GM23338 (cell line): ENCODE data around the gene LPP. TPM values are rescaled to one million over a fixed set of nuclear protein-coding genes. Genes with fewer than 3 reads are reported as not detected.

Source experiments
- ATAC-seq: fragments of 200-7000 bp; cut with Tn5 transposase; 3 replicates; pipeline ENCODE4 v1.9.1; 2020
- DNase-seq: peaks from one replicate; pipeline ENCODE4 v3.0.0-alpha.2; 2015; ENCODE audit warnings: low spot score
- H2AFZ ChIP-seq: fragments of 200-600 bp; sonication (generic); 2 replicates; pipeline ENCODE4 v1.8.0; 2016; ENCODE audit warnings: antibody characterized with exemption, mild to moderate bottlenecking, moderate library complexity
- H3F3A ChIP-seq: fragments of 200-600 bp; sonication (generic); replicated peaks from 2 replicates; pipeline ENCODE4 v1.8.0; 2017; ENCODE audit warnings: antibody characterized with exemption, mixed run types, low read depth
- H3K27ac ChIP-seq: fragments of 200-600 bp; sonication (generic); 2 replicates; pipeline ENCODE4 v1.6.1; 2016; ENCODE audit warnings: low read depth
- H3K27me3 ChIP-seq: fragments of 200-600 bp; sonication (generic); 2 replicates; pipeline ENCODE4 v1.8.0; 2016; ENCODE audit warnings: mild to moderate bottlenecking, mixed run types, moderate library complexity; ENCODE audit not compliant: insufficient read depth
- H3K36me3 ChIP-seq: fragments of 200-600 bp; sonication (generic); 2 replicates; pipeline ENCODE4 v1.8.0; 2016; ENCODE audit warnings: mild to moderate bottlenecking; ENCODE audit not compliant: insufficient read depth
- H3K4me1 ChIP-seq: fragments of 200-600 bp; sonication (generic); 2 replicates; pipeline ENCODE4 v1.8.0; 2016; ENCODE audit warnings: mild to moderate bottlenecking, moderate library complexity; ENCODE audit not compliant: insufficient read depth
- H3K4me2 ChIP-seq: fragments of 200-600 bp; sonication (generic); 2 replicates; pipeline ENCODE4 v1.7.1; 2017; ENCODE audit warnings: mixed run types
- H3K4me3 ChIP-seq: fragments of 200-600 bp; sonication (generic); 2 replicates; pipeline ENCODE4 v1.6.1; 2016; ENCODE audit warnings: mixed run types
- H3K79me2 ChIP-seq: fragments of 200-600 bp; sonication (generic); replicated peaks from 2 replicates; pipeline ENCODE4 v1.8.0; 2017; ENCODE audit warnings: mild to moderate bottlenecking; ENCODE audit not compliant: insufficient read depth
- H3K9me2 ChIP-seq: fragments of 200-600 bp; sonication (generic); 2 replicates; pipeline ENCODE4 v1.8.0; 2017; ENCODE audit not compliant: insufficient read depth
- H4K20me1 ChIP-seq: fragments of 200-600 bp; sonication (generic); replicated peaks from 2 replicates; pipeline ENCODE4 v1.8.0; 2017; ENCODE audit warnings: mild to moderate bottlenecking; ENCODE audit not compliant: insufficient read depth
- H3K27ac Mint-ChIP-seq: 2 replicates; pipeline ENCODE4 v1.8.0; 2020; ENCODE audit warnings: inconsistent platforms, mild to moderate bottlenecking, moderate library complexity, mixed read lengths
- H3K27me3 Mint-ChIP-seq: 3 replicates; pipeline ENCODE4 v1.8.0; 2022; ENCODE audit warnings: low read depth, mild to moderate bottlenecking, moderate library complexity, mixed read lengths, inconsistent platforms; ENCODE audit not compliant: insufficient read depth, poor library complexity
- H3K36me3 Mint-ChIP-seq: 3 replicates; pipeline ENCODE4 v1.8.0; 2021; ENCODE audit warnings: low read depth, mild to moderate bottlenecking, inconsistent platforms, moderate library complexity, mixed read lengths
- H3K4me1 Mint-ChIP-seq: 3 replicates; pipeline ENCODE4 v1.8.0; 2020; ENCODE audit warnings: mild to moderate bottlenecking, inconsistent platforms, mixed read lengths
- H3K4me3 Mint-ChIP-seq: 3 replicates; pipeline ENCODE4 v1.8.0; 2021; ENCODE audit warnings: moderate library complexity, mild to moderate bottlenecking, inconsistent platforms, mixed read lengths
- H3K9me3 Mint-ChIP-seq: 3 replicates; pipeline ENCODE4 v1.8.0; 2020; ENCODE audit warnings: moderate library complexity, mild to moderate bottlenecking, inconsistent platforms, mixed read lengths
- CREB1 ChIP-seq: fragments of 250-450 bp; sonication (Bioruptor Pico); IDR thresholded peaks from 2 replicates; pipeline ENCODE4 v1.5.0; 2020; ENCODE audit warnings: low read depth, mild to moderate bottlenecking, moderate library complexity
- EZH2phosphoT487 ChIP-seq: fragments of 200-600 bp; sonication (generic); IDR thresholded peaks from one replicate; pipeline ENCODE4 v1.8.1; 2018; ENCODE audit warnings: antibody characterized with exemption; ENCODE audit not compliant: unreplicated experiment
- JUNB ChIP-seq: IDR thresholded peaks from one replicate; pipeline ENCODE4 v1.6.1; 2016; ENCODE audit warnings: antibody characterized with exemption; ENCODE audit not compliant: unreplicated experiment
- NANOG ChIP-seq: IDR thresholded peaks from 2 replicates; pipeline ENCODE4 v1.6.1; 2016; ENCODE audit warnings: antibody characterized with exemption, borderline replicate concordance
- POLR2AphosphoS5 ChIP-seq: IDR thresholded peaks from 2 replicates; pipeline ENCODE4 v1.6.1; 2016; ENCODE audit warnings: antibody characterized with exemption, low read depth
- STAT1 ChIP-seq: IDR thresholded peaks from one replicate; pipeline ENCODE4 v1.6.1; 2016; ENCODE audit warnings: antibody characterized with exemption; ENCODE audit not compliant: unreplicated experiment
- ZNF331 ChIP-seq: fragments of 250-450 bp; sonication (Bioruptor Pico); IDR thresholded peaks from 2 replicates; pipeline ENCODE4 v1.5.0; 2020; ENCODE audit warnings: low read depth, mild to moderate bottlenecking, moderate library complexity
- polyA plus RNA-seq: library from polyadenylated mRNA; unstranded; fragments of >200 nt; fragmentation: Nextera tagmentation; extraction: Ambion mirVana; gene quantifications from 2 replicates; pipeline ENCODE4 v1.2.1, GENCODE V29; 2016
- total RNA-seq: library from RNA; depleted of rRNA; stranded (reverse); fragments of >200 nt; shearing (Covaris generic); gene quantifications from 2 replicates; pipeline ENCODE4 v1.2.3, GENCODE V29; 2014
- TF ChIP-seq, protein P1 (sequence below), 2 experiments: fragments of 200-600 bp in 1 of 2; sonication (generic) in 1 of 2; conservative IDR thresholded peaks; 2 replicates each; pipeline versions ENCODE4 v1.5.1 to v1.6.1; 2016 to 2017; ENCODE audit warnings: antibody characterized with exemption in 2 of 2, low read depth in 2 of 2, mild to moderate bottlenecking in 2 of 2, moderate library complexity in 1 of 2
- TF ChIP-seq, protein P2 (sequence below): IDR thresholded peaks from 2 replicates; pipeline ENCODE4 v1.6.1; 2016; ENCODE audit warnings: antibody characterized with exemption
- TF ChIP-seq, protein P3 (sequence below): IDR thresholded peaks from one replicate; pipeline ENCODE4 v1.6.1; 2018; ENCODE audit warnings: antibody characterized with exemption; ENCODE audit not compliant: unreplicated experiment
- TF ChIP-seq, protein P4 (sequence below): fragments of 250-450 bp; sonication (Bioruptor Pico); IDR thresholded peaks from 2 replicates; pipeline ENCODE4 v1.5.0; 2020; ENCODE audit warnings: mild to moderate bottlenecking, moderate library complexity

LPP gene
- total and polyA plus RNA-seq, 2 experiments from 2014 or later = 23.0 to 35.2 TPM

DNA sequence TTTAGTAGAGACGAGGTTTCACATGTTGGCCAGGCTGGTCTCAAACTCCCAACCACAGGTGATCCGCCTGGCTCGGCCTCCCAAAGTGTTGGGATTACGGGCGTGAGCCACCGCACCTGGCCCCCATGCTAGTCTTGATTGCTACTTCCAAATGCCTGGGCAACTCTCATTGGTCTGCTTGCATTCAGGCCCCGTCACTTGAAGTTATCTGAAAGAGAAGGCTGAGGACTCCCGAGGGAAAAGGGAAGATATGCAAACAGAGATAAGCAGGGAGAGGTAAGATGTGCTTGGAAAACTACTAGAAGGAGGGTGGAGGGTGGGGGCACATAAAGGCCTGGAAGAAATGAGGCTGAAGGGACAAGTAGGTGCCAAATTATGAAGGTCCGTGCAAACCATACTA, 4.4 kb upstream of the LPP start:
- TF ChIP-seq, protein P1, sequence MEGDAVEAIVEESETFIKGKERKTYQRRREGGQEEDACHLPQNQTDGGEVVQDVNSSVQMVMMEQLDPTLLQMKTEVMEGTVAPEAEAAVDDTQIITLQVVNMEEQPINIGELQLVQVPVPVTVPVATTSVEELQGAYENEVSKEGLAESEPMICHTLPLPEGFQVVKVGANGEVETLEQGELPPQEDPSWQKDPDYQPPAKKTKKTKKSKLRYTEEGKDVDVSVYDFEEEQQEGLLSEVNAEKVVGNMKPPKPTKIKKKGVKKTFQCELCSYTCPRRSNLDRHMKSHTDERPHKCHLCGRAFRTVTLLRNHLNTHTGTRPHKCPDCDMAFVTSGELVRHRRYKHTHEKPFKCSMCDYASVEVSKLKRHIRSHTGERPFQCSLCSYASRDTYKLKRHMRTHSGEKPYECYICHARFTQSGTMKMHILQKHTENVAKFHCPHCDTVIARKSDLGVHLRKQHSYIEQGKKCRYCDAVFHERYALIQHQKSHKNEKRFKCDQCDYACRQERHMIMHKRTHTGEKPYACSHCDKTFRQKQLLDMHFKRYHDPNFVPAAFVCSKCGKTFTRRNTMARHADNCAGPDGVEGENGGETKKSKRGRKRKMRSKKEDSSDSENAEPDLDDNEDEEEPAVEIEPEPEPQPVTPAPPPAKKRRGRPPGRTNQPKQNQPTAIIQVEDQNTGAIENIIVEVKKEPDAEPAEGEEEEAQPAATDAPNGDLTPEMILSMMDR (conservative IDR thresholded peaks at IDR 0.05; ENCODE audit: low read depth in 2 of 2) = no peak
- TF ChIP-seq JUNB (no peak), STAT1 (no peak), POLR2AphosphoS5 (no peak), ZNF331 (CRISPR knock-in tag) (no peak), EZH2phosphoT487 (no peak), CREB1 (no peak), NANOG (no peak)
- TF ChIP-seq, protein P2, sequence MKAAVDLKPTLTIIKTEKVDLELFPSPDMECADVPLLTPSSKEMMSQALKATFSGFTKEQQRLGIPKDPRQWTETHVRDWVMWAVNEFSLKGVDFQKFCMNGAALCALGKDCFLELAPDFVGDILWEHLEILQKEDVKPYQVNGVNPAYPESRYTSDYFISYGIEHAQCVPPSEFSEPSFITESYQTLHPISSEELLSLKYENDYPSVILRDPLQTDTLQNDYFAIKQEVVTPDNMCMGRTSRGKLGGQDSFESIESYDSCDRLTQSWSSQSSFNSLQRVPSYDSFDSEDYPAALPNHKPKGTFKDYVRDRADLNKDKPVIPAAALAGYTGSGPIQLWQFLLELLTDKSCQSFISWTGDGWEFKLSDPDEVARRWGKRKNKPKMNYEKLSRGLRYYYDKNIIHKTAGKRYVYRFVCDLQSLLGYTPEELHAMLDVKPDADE = no peak
- TF ChIP-seq, protein P3, sequence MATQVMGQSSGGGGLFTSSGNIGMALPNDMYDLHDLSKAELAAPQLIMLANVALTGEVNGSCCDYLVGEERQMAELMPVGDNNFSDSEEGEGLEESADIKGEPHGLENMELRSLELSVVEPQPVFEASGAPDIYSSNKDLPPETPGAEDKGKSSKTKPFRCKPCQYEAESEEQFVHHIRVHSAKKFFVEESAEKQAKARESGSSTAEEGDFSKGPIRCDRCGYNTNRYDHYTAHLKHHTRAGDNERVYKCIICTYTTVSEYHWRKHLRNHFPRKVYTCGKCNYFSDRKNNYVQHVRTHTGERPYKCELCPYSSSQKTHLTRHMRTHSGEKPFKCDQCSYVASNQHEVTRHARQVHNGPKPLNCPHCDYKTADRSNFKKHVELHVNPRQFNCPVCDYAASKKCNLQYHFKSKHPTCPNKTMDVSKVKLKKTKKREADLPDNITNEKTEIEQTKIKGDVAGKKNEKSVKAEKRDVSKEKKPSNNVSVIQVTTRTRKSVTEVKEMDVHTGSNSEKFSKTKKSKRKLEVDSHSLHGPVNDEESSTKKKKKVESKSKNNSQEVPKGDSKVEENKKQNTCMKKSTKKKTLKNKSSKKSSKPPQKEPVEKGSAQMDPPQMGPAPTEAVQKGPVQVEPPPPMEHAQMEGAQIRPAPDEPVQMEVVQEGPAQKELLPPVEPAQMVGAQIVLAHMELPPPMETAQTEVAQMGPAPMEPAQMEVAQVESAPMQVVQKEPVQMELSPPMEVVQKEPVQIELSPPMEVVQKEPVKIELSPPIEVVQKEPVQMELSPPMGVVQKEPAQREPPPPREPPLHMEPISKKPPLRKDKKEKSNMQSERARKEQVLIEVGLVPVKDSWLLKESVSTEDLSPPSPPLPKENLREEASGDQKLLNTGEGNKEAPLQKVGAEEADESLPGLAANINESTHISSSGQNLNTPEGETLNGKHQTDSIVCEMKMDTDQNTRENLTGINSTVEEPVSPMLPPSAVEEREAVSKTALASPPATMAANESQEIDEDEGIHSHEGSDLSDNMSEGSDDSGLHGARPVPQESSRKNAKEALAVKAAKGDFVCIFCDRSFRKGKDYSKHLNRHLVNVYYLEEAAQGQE = no peak
- TF ChIP-seq, protein P4, sequence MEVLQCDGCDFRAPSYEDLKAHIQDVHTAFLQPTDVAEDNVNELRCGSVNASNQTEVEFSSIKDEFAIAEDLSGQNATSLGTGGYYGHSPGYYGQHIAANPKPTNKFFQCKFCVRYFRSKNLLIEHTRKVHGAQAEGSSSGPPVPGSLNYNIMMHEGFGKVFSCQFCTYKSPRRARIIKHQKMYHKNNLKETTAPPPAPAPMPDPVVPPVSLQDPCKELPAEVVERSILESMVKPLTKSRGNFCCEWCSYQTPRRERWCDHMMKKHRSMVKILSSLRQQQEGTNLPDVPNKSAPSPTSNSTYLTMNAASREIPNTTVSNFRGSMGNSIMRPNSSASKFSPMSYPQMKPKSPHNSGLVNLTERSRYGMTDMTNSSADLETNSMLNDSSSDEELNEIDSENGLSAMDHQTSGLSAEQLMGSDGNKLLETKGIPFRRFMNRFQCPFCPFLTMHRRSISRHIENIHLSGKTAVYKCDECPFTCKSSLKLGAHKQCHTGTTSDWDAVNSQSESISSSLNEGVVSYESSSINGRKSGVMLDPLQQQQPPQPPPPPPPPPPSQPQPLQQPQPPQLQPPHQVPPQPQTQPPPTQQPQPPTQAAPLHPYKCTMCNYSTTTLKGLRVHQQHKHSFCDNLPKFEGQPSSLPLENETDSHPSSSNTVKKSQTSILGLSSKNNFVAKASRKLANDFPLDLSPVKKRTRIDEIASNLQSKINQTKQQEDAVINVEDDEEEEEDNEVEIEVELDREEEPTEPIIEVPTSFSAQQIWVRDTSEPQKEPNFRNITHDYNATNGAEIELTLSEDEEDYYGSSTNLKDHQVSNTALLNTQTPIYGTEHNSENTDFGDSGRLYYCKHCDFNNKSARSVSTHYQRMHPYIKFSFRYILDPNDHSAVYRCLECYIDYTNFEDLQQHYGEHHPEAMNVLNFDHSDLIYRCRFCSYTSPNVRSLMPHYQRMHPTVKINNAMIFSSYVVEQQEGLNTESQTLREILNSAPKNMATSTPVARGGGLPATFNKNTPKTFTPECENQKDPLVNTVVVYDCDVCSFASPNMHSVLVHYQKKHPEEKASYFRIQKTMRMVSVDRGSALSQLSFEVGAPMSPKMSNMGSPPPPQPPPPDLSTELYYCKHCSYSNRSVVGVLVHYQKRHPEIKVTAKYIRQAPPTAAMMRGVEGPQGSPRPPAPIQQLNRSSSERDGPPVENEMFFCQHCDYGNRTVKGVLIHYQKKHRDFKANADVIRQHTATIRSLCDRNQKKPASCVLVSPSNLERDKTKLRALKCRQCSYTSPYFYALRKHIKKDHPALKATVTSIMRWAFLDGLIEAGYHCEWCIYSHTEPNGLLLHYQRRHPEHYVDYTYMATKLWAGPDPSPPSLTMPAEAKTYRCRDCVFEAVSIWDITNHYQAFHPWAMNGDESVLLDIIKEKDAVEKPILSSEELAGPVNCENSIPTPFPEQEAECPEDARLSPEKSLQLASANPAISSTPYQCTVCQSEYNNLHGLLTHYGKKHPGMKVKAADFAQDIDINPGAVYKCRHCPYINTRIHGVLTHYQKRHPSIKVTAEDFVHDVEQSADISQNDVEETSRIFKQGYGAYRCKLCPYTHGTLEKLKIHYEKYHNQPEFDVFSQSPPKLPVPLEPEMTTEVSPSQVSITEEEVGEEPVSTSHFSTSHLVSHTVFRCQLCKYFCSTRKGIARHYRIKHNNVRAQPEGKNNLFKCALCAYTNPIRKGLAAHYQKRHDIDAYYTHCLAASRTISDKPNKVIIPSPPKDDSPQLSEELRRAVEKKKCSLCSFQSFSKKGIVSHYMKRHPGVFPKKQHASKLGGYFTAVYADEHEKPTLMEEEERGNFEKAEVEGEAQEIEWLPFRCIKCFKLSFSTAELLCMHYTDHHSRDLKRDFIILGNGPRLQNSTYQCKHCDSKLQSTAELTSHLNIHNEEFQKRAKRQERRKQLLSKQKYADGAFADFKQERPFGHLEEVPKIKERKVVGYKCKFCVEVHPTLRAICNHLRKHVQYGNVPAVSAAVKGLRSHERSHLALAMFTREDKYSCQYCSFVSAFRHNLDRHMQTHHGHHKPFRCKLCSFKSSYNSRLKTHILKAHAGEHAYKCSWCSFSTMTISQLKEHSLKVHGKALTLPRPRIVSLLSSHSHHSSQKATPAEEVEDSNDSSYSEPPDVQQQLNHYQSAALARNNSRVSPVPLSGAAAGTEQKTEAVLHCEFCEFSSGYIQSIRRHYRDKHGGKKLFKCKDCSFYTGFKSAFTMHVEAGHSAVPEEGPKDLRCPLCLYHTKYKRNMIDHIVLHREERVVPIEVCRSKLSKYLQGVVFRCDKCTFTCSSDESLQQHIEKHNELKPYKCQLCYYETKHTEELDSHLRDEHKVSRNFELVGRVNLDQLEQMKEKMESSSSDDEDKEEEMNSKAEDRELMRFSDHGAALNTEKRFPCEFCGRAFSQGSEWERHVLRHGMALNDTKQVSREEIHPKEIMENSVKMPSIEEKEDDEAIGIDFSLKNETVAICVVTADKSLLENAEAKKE (CRISPR knock-in tag) = no peak
- ATAC-seq (no peak), DNase-seq (no peak)
- Histone ChIP-seq H3K79me2 (peaks cover 2% of the 10 kb centered on the region; the same call in 1 of the 2 replicates), H3K4me1 (peaks cover 12% of the 10 kb centered on the region), H3K9me2 (no peaks in the 10 kb centered on the region), H3K4me2 (no peak overlapping the region), H3K27ac (no peak overlapping the region), H3K27me3 (peaks cover 5% of the 10 kb centered on the region; the same call in 1 of the 2 replicates), H4K20me1 (no peaks in the 10 kb centered on the region), H2AFZ (no peak overlapping the region), H3F3A (peaks cover 3% of the 10 kb centered on the region; the same call in 1 of the 2 replicates), H3K36me3 (no peaks in the 10 kb centered on the region), H3K4me3 (no peak overlapping the region)
- H3K27ac Mint-ChIP-seq = no peak overlapping the region
- no peaks in the 10 kb centered on the region for H3K36me3 Mint-ChIP-seq
- H3K9me3 Mint-ChIP-seq = no peaks in the 10 kb centered on the region
- peaks cover 18% of the 10 kb centered on the region for H3K4me1 Mint-ChIP-seq
- peaks cover 7% of the 10 kb centered on the region for H3K27me3 Mint-ChIP-seq
- H3K4me3 Mint-ChIP-seq = no peak overlapping the region
